B cell (primary cell): Measurements from ENCODE around the gene CD40. TPM values are rescaled to one million over a fixed set of nuclear protein-coding genes. Genes with fewer than 3 reads are reported as not detected.
A peak's percentile ranks its signal among the peaks of the same experiment; 100 is the strongest.

Experiments used
- ATAC-seq: fragments of 200-7000 bp; cut with Tn5 transposase; one replicate; pipeline ENCODE4 v1.10.0; 2021; ENCODE audit warnings: low read depth, mild to moderate bottlenecking, moderate number of reproducible peaks, moderate library complexity
- CTCF ChIA-PET: fragments of 350-600 bp; sonication (Branson Sonifier 250); formaldehyde crosslinking; loops from one replicate; lab custom pipeline; 2021; ENCODE audit warnings: antibody characterized with exemption, inconsistent platforms; lab: Charles Lee
- POLR2A ChIA-PET: fragments of 350-600 bp; sonication (Branson Sonifier 250); formaldehyde crosslinking; loops from one replicate; lab custom pipeline; 2021; ENCODE audit warnings: antibody characterized with exemption; lab: Charles Lee
- DNase-seq: peaks from one replicate; pipeline ENCODE4 v3.0.0; 2013
- H2AFZ ChIP-seq: 2 replicates; pipeline ENCODE4 v1.6.1; 2012; ENCODE audit warnings: mild to moderate bottlenecking, low read depth, low read length; ENCODE audit not compliant: insufficient read depth, poor library complexity, severe bottlenecking
- H3K27ac ChIP-seq, 2 donors: 1 replicate in 1 of 2; 2 replicates in 1 of 2; pipeline ENCODE4 v1.5.1; 2012 to 2013; ENCODE audit warnings: low read length in 2 of 2, mild to moderate bottlenecking in 2 of 2, moderate library complexity in 1 of 2
- H3K27me3 ChIP-seq, 4 experiments: fragments of 200-600 bp in 1 of 4; sonication (generic) in 1 of 4; replicated peaks in 1 of 4; 1 replicate in 2 of 4; 2 replicates in 2 of 4; pipeline versions ENCODE4 v1.6.1 to v1.7.0; 2013 to 2016; ENCODE audit warnings: low read length in 3 of 4, mild to moderate bottlenecking in 2 of 4, mixed read lengths in 1 of 4, moderate library complexity in 1 of 4; ENCODE audit not compliant: insufficient read depth in 4 of 4, control insufficient read depth in 3 of 4; ENCODE audit errors: control extremely low read depth in 1 of 4
- H3K36me3 ChIP-seq, 2 experiments: replicated peaks in 1 of 2; 1 replicate in 1 of 2; 2 replicates in 1 of 2; pipeline versions ENCODE4 v1.6.1 to v1.7.1; 2013; ENCODE audit warnings: low read length in 1 of 2; ENCODE audit not compliant: insufficient read depth in 2 of 2, control insufficient read depth in 1 of 2; ENCODE audit errors: control extremely low read depth in 1 of 2, extremely low read depth in 1 of 2
- H3K4me1 ChIP-seq, 2 donors: fragments of 200-600 bp in 1 of 2; sonication (generic) in 1 of 2; 1 replicate in 1 of 2; 2 replicates in 1 of 2; pipeline versions ENCODE4 v1.5.1 to v1.6.1; 2013 to 2017; ENCODE audit warnings: low read length in 2 of 2; ENCODE audit not compliant: control insufficient read depth in 2 of 2, insufficient read depth in 2 of 2
- H3K4me2 ChIP-seq: replicated peaks from 2 replicates; pipeline ENCODE3; 2012; ENCODE audit warnings: mild to moderate bottlenecking, low read depth, low read length; ENCODE audit not compliant: poor library complexity, severe bottlenecking
- H3K4me3 ChIP-seq, 5 experiments: fragments of 200-600 bp in 1 of 5; sonication (generic) in 1 of 5; 1 replicate in 3 of 5; 2 replicates in 2 of 5; pipeline versions ENCODE4 v1.5.1 to v1.7.0; 2011 to 2016; ENCODE audit warnings: low read length in 4 of 5, mild to moderate bottlenecking in 4 of 5, low read depth in 2 of 5, control low read depth in 1 of 5, moderate library complexity in 1 of 5; ENCODE audit not compliant: insufficient read depth in 1 of 5; ENCODE audit errors: control extremely low read depth in 1 of 5, extremely low read depth in 1 of 5
- H3K79me2 ChIP-seq: fragments of 200-600 bp; sonication (generic); one replicate; pipeline ENCODE4 v1.6.0; 2016; ENCODE audit warnings: low read length; ENCODE audit not compliant: control insufficient read depth, insufficient read depth
- H3K9ac ChIP-seq: fragments of 200-600 bp; sonication (generic); 2 replicates; pipeline ENCODE4 v1.6.1; 2017; ENCODE audit warnings: mild to moderate bottlenecking, low read length, moderate library complexity
- H3K9me3 ChIP-seq, 3 donors: one replicate each; pipeline versions ENCODE4 v1.6.1 to v1.7.1; 2013; ENCODE audit warnings: low read length in 2 of 3; ENCODE audit not compliant: control insufficient read depth in 2 of 3, insufficient read depth in 1 of 3; ENCODE audit errors: control extremely low read depth in 1 of 3
- H4K20me1 ChIP-seq: 2 replicates; pipeline ENCODE4 v1.6.0; 2012; ENCODE audit warnings: mild to moderate bottlenecking, low read length; ENCODE audit not compliant: insufficient read depth, control insufficient read depth, poor library complexity, severe bottlenecking
- H3K27ac Mint-ChIP-seq: one replicate; pipeline ENCODE4 v1.8.0; 2021; ENCODE audit warnings: mixed read lengths
- H3K27me3 Mint-ChIP-seq: one replicate; pipeline ENCODE4 v1.8.0; 2021; ENCODE audit warnings: mixed read lengths
- H3K4me1 Mint-ChIP-seq: one replicate; pipeline ENCODE4 v1.8.0; 2021; ENCODE audit warnings: mixed read lengths
- H3K4me3 Mint-ChIP-seq: one replicate; pipeline ENCODE4 v1.8.0; 2021; ENCODE audit warnings: mixed read lengths
- H3K9me3 Mint-ChIP-seq: one replicate; pipeline ENCODE4 v1.8.0; 2022; ENCODE audit warnings: mixed read lengths; ENCODE audit not compliant: insufficient read depth
- CTCF ChIP-seq: fragments of 200-600 bp; IDR thresholded peaks from one replicate; pipeline ENCODE4 v1.8.0; 2022; ENCODE audit warnings: antibody characterized with exemption, mild to moderate bottlenecking
- EZH2 ChIP-seq: IDR thresholded peaks from 2 replicates; pipeline ENCODE4 v1.6.1; 2012; ENCODE audit warnings: borderline replicate concordance, low read depth, mild to moderate bottlenecking, moderate library complexity, low read length; ENCODE audit not compliant: insufficient read depth, poor library complexity, severe bottlenecking
- WGBS: methylation state at CpG from one replicate; pipeline ENCODE4 v1.1.5; 2013; ENCODE audit warnings: missing lambda C conversion rate; ENCODE audit not compliant: insufficient coverage; 5-methylcytosine and 5-hydroxymethylcytosine counted together
- intact Hi-C: fragments of 100-400 bp; cut with micrococcal nuclease; formaldehyde crosslinking; loops from one replicate; pipeline ENCODE4 v1.10.0; 2022
- polyA plus RNA-seq: library from polyadenylated mRNA; depleted of rRNA; stranded (reverse); fragments of >200 nt; gene quantifications from 2 replicates; pipeline ENCODE4 v1.2.3, GENCODE V29; 2012
- total RNA-seq, 2 donors: library from RNA; stranded (reverse); fragments of 120-200 nt in 1 of 2; gene quantifications; 1 replicate in 1 of 2; 2 replicates in 1 of 2; pipeline versions ENCODE4 v1.2.3 to v1.2.4, GENCODE V29; 2013 to 2022

Gene CD40
- total and polyA plus RNA-seq, 2 donors (not counting 1 experiment from before 2014, with no cell fraction given) = 210 to 215 TPM

GRCh38 chr20:46123482-46124245, 5.5 kb downstream of the CD40 start:
- ATAC-seq (no peak), DNase-seq (no peak)
- intact Hi-C loops = no loop called here
- H3K36me3 ChIP-seq = peaks cover 0 to 79% of the 10 kb centered on the region in 2 experiments
- peak overlapping the region; percentile 57 for H3K27ac Mint-ChIP-seq
- H3K9me3 Mint-ChIP-seq = no peaks in the 10 kb centered on the region
- no peaks in the 10 kb centered on the region for H3K27me3 Mint-ChIP-seq
- peaks cover 39 to 43% of the 10 kb centered on the region in 2 donors for H3K4me1 ChIP-seq
- no peaks in the 10 kb centered on the region for H3K9me3 ChIP-seq
- H3K79me2 ChIP-seq = peaks cover 59% of the 10 kb centered on the region
- TF ChIP-seq EZH2 (no peak), CTCF (no peak)
- peak overlapping the region; percentile 9 to 45 for H3K27ac ChIP-seq
- no peak overlapping the region for H3K9ac ChIP-seq
- H3K27me3 ChIP-seq = no peaks in the 10 kb centered on the region
- H3K4me3 Mint-ChIP-seq = no peak overlapping the region
- H3K4me1 Mint-ChIP-seq = peaks cover 64% of the 10 kb centered on the region
- H2AFZ ChIP-seq = no peak overlapping the region
- H3K4me2 ChIP-seq = no peak overlapping the region
- ChIA-PET CTCF (interaction anchor here (1.0 to 2.1 kb wide), 4 partner anchors 9 to 28 kb away, joined by 3 to 6 read pairs (median 4); no protein-coding TSS in a partner anchor), POLR2A (no interaction called here)
- WGBS = 97% methylated on average over 8 of the region's 11 CpGs
- H4K20me1 ChIP-seq = peaks cover 92% of the 10 kb centered on the region
- no peak overlapping the region for H3K4me3 ChIP-seq
